Measurements from ENCODE around the gene SANBR. TPM values are rescaled to one million over a fixed set of nuclear protein-coding genes. Genes with fewer than 3 reads are reported as not detected.

Gene SANBR
- total and polyA plus RNA-seq, 2 of the 13 experiments (the other 11 are each of a cell fraction or from before 2014, with no cell fraction given) = 9.8 to 20.9 TPM

DNA sequence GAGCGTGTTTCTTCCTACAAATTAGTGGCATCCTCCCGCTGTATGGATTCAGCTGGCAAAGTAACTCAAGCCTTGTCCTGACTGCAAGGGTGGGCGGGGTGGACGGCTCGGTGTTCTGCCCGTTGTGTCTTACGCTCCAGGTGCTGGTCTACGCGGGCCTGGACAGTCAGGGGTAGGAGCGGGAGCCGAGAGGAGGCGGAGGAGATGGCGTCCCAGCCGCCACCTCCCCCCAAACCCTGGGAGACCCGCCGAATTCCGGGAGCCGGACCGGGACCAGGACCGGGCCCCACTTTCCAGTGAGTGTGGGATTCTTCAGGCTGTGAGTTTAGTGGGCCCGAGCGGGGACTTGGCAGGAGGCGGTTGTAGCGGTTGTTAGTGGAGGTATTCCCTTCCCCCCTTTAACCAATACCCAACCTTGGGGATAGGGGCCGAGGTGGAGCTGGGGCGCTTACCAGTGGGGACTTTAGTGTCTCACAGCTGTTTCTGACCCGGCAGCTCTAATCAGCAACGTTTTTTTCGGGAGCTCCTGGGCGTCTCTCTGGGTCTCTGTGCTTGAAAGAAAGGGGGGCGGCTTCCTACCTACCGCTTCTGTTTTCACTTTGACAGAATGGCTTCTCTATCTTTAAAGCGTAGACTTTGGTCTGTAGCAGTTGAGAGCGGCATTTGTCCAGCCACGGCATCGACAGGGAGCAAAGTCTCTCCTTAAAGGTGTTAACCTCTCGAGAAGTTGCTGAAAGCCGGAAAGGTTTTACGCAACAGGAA, 47.9 kb upstream of the SANBR start, which contains the start of the genes PEX13 and PUS10 (continued):
- TF ChIP-seq, protein P1, sequence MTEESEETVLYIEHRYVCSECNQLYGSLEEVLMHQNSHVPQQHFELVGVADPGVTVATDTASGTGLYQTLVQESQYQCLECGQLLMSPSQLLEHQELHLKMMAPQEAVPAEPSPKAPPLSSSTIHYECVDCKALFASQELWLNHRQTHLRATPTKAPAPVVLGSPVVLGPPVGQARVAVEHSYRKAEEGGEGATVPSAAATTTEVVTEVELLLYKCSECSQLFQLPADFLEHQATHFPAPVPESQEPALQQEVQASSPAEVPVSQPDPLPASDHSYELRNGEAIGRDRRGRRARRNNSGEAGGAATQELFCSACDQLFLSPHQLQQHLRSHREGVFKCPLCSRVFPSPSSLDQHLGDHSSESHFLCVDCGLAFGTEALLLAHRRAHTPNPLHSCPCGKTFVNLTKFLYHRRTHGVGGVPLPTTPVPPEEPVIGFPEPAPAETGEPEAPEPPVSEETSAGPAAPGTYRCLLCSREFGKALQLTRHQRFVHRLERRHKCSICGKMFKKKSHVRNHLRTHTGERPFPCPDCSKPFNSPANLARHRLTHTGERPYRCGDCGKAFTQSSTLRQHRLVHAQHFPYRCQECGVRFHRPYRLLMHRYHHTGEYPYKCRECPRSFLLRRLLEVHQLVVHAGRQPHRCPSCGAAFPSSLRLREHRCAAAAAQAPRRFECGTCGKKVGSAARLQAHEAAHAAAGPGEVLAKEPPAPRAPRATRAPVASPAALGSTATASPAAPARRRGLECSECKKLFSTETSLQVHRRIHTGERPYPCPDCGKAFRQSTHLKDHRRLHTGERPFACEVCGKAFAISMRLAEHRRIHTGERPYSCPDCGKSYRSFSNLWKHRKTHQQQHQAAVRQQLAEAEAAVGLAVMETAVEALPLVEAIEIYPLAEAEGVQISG (CRISPR knock-in tag; IDR thresholded peaks at IDR 0.05) = peak; percentile 69
- TF ChIP-seq, protein P2, sequence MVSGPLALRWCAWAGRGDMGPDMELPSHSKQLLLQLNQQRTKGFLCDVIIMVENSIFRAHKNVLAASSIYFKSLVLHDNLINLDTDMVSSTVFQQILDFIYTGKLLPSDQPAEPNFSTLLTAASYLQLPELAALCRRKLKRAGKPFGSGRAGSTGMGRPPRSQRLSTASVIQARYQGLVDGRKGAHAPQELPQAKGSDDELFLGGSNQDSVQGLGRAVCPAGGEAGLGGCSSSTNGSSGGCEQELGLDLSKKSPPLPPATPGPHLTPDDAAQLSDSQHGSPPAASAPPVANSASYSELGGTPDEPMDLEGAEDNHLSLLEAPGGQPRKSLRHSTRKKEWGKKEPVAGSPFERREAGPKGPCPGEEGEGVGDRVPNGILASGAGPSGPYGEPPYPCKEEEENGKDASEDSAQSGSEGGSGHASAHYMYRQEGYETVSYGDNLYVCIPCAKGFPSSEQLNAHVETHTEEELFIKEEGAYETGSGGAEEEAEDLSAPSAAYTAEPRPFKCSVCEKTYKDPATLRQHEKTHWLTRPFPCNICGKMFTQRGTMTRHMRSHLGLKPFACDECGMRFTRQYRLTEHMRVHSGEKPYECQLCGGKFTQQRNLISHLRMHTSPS (CRISPR knock-in tag; IDR thresholded peaks at IDR 0.05; ENCODE audit: low read depth) = 0 out of 2 replicates have a peak, but pooled peaks have one; percentile 16
- TF ChIP-seq ZNF264 (CRISPR knock-in tag; IDR thresholded peaks at IDR 0.05) = peak; percentile 97
- TF ChIP-seq JARID2 (CRISPR knock-in tag; IDR thresholded peaks at IDR 0.05; ENCODE audit: insufficient replicate concordance) = peak; percentile 3
- TF ChIP-seq NFE2 (CRISPR knock-in tag; IDR thresholded peaks at IDR 0.05) = no peak
- no peak for TF ChIP-seq ZNF251 (CRISPR knock-in tag; IDR thresholded peaks at IDR 0.05)
- TF ChIP-seq SNAI1 (CRISPR knock-in tag; IDR thresholded peaks at IDR 0.05; ENCODE audit: borderline replicate concordance) = no peak; the same call in 1 of the 2 replicates
- TF ChIP-seq, protein P3, sequence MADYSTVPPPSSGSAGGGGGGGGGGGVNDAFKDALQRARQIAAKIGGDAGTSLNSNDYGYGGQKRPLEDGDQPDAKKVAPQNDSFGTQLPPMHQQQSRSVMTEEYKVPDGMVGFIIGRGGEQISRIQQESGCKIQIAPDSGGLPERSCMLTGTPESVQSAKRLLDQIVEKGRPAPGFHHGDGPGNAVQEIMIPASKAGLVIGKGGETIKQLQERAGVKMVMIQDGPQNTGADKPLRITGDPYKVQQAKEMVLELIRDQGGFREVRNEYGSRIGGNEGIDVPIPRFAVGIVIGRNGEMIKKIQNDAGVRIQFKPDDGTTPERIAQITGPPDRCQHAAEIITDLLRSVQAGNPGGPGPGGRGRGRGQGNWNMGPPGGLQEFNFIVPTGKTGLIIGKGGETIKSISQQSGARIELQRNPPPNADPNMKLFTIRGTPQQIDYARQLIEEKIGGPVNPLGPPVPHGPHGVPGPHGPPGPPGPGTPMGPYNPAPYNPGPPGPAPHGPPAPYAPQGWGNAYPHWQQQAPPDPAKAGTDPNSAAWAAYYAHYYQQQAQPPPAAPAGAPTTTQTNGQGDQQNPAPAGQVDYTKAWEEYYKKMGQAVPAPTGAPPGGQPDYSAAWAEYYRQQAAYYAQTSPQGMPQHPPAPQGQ (CRISPR knock-in tag; IDR thresholded peaks at IDR 0.05; ENCODE audit: borderline replicate concordance) = no peak
- no peak for TF ChIP-seq SRSF4 (IDR thresholded peaks at IDR 0.05; ENCODE audit: low read depth, low read length, poor library complexity, severe bottlenecking)
- TF ChIP-seq PCBP1 (IDR thresholded peaks at IDR 0.05; ENCODE audit: borderline replicate concordance, low read depth, low read length) = peak; percentile 96
- TF ChIP-seq, protein P4, sequence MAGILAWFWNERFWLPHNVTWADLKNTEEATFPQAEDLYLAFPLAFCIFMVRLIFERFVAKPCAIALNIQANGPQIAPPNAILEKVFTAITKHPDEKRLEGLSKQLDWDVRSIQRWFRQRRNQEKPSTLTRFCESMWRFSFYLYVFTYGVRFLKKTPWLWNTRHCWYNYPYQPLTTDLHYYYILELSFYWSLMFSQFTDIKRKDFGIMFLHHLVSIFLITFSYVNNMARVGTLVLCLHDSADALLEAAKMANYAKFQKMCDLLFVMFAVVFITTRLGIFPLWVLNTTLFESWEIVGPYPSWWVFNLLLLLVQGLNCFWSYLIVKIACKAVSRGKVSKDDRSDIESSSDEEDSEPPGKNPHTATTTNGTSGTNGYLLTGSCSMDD (CRISPR knock-in tag; IDR thresholded peaks at IDR 0.05) = 0 out of 2 replicates have a peak, but pooled peaks have one; percentile 12
- TF ChIP-seq TOE1 (CRISPR knock-in tag; IDR thresholded peaks at IDR 0.05) = peak; percentile 95
- TF ChIP-seq, protein P5, sequence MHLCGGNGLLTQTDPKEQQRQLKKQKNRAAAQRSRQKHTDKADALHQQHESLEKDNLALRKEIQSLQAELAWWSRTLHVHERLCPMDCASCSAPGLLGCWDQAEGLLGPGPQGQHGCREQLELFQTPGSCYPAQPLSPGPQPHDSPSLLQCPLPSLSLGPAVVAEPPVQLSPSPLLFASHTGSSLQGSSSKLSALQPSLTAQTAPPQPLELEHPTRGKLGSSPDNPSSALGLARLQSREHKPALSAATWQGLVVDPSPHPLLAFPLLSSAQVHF (CRISPR knock-in tag; IDR thresholded peaks at IDR 0.05) = 0 out of 2 replicates have a peak, but pooled peaks have one; percentile 46
- peak; percentile 55 for TF ChIP-seq AGO1 (IDR thresholded peaks at IDR 0.05; ENCODE audit: low read depth, low read length, poor library complexity, severe bottlenecking)
